Measurements from ENCODE around the gene SRPK1. TPM values are rescaled to one million over a fixed set of nuclear protein-coding genes. Genes with fewer than 3 reads are reported as not detected.
A peak's percentile ranks its signal among the peaks of the same experiment; 100 is the strongest.

Gene SRPK1
- total and polyA plus RNA-seq, 2 of the 13 experiments (the other 11 are each of a cell fraction or from before 2014, with no cell fraction given) = 56.4 to 142 TPM

GRCh38 chr6:35804996-35805736, 115.7 kb downstream of the SRPK1 start, which contains the start of gene LHFPL5 (continued):
- TF ChIP-seq ZBTB38 (CRISPR knock-in tag; IDR thresholded peaks at IDR 0.05) = peak; percentile 95
- TF ChIP-seq PRPF4 (IDR thresholded peaks at IDR 0.05; ENCODE audit: low read depth, low read length, poor library complexity, severe bottlenecking) = no peak
- peak; percentile 97 for TF ChIP-seq IRF1 (CRISPR knock-in tag; IDR thresholded peaks at IDR 0.05; ENCODE audit: low read depth)
- peak; percentile 53; the same call in 1 of the 2 replicates for TF ChIP-seq GMEB1 (CRISPR knock-in tag; IDR thresholded peaks at IDR 0.05; ENCODE audit: borderline replicate concordance)
- peak; percentile 98 for TF ChIP-seq ZBTB25 (CRISPR knock-in tag; IDR thresholded peaks at IDR 0.05)
- peak; percentile 52 for TF ChIP-seq CTCF (CRISPR knock-in tag; IDR thresholded peaks at IDR 0.05)
- TF ChIP-seq CEBPG (CRISPR knock-in tag; IDR thresholded peaks at IDR 0.05) = peak; percentile 60
- TF ChIP-seq ERF (CRISPR knock-in tag; IDR thresholded peaks at IDR 0.05) = peak; percentile 100
- TF ChIP-seq HNRNPUL1 (IDR thresholded peaks at IDR 0.05; ENCODE audit: low read depth, low read length) = no peak
- TF ChIP-seq POGZ (CRISPR knock-in tag; IDR thresholded peaks at IDR 0.05) = peak; percentile 69
- peak; percentile 88 for TF ChIP-seq E2F5 (CRISPR knock-in tag; conservative IDR thresholded peaks at IDR 0.05)
- peak; percentile 99 for TF ChIP-seq ZFP90 (CRISPR knock-in tag; IDR thresholded peaks at IDR 0.05; ENCODE audit: borderline replicate concordance)
- TF ChIP-seq ZNF205 (CRISPR knock-in tag; IDR thresholded peaks at IDR 0.05) = peak; percentile 98
- peak; percentile 100 for TF ChIP-seq MTERF4 (CRISPR knock-in tag; IDR thresholded peaks at IDR 0.05)
- TF ChIP-seq ZSCAN12 (CRISPR knock-in tag; IDR thresholded peaks at IDR 0.05) = peak; percentile 99
- TF ChIP-seq BCL6 (CRISPR knock-in tag; IDR thresholded peaks at IDR 0.05) = peak; percentile 85
- no peak for TF ChIP-seq GMEB2 (CRISPR knock-in tag; IDR thresholded peaks at IDR 0.05; ENCODE audit: low read depth)

Measured in HepG2 (cell line).